ENCODE results near the gene DUOX1.

The DUOX1 gene

GRCh38 chr15:45168286-45168685, 38.5 kb downstream of the DUOX1 start:
- H3K9me3 ChIP-seq (ENCODE audit: control insufficient read depth, low read length): no peaks in the 10 kb centered on the region
- peak overlapping the region in 1 of 2 experiments; percentile 11 for H2BK12ac ChIP-seq (ENCODE audit: low read length in 2 of 2)
- H3K4me1 ChIP-seq (ENCODE audit: control insufficient read depth, insufficient read depth, low read depth, low read length): peaks cover 25% of the 10 kb centered on the region
- H3K14ac ChIP-seq (ENCODE audit: low read length in 2 of 2): no peak overlapping the region
- H3K36me3 ChIP-seq (ENCODE audit: control insufficient read depth in 1 of 2, insufficient read depth in 2 of 2, low read depth in 1 of 2, low read length in 2 of 2): peaks cover 0 to 8% of the 10 kb centered on the region in 2 experiments
- H2BK5ac ChIP-seq (ENCODE audit: low read depth, low read length, poor library complexity, severe bottlenecking): no peak overlapping the region
- H2AK5ac ChIP-seq (ENCODE audit: low read length, severe bottlenecking): no peak overlapping the region
- WGBS: 94% methylated on average over 4 of the region's 4 CpGs
- H4K8ac ChIP-seq (ENCODE audit: low read length): no peak overlapping the region
- H3K18ac ChIP-seq (ENCODE audit: low read depth in 1 of 2, low read length in 2 of 2): no peak overlapping the region
- no peak overlapping the region for H3K4ac ChIP-seq (ENCODE audit: low read depth in 1 of 2, low read length in 2 of 2)
- no peak overlapping the region for H2AFZ ChIP-seq (ENCODE audit: low read depth, low read length)
- no peak for DNase-seq
- no peaks in the 10 kb centered on the region for H3K27me3 ChIP-seq (ENCODE audit: control insufficient read depth in 1 of 2, insufficient read depth in 1 of 2, low read length in 2 of 2)
- H3K79me1 ChIP-seq (replicated peaks; ENCODE audit: low read length, poor library complexity, severe bottlenecking): peaks cover 15% of the 10 kb centered on the region
- no peak overlapping the region for H3K27ac ChIP-seq (ENCODE audit: low read length, poor library complexity, severe bottlenecking)
- H3K4me2 ChIP-seq (ENCODE audit: low read length, poor library complexity, severe bottlenecking): no peak overlapping the region
- H4K91ac ChIP-seq (ENCODE audit: low read length): peak overlapping the region; percentile 31
- H3K4me3 ChIP-seq (ENCODE audit: insufficient read depth in 1 of 2, low read depth in 1 of 2, low read length in 2 of 2): no peak overlapping the region
- H2BK120ac ChIP-seq (ENCODE audit: low read depth, low read length): no peak overlapping the region
- H3K9ac ChIP-seq (ENCODE audit: low read length): no peak overlapping the region
- no peak overlapping the region for H2BK15ac ChIP-seq (ENCODE audit: low read depth, poor library complexity, severe bottlenecking)
- H3K23ac ChIP-seq (ENCODE audit: low read length in 2 of 2): no peak overlapping the region

- no peaks in the 10 kb centered on the region for H3K27me3 ChIP-seq (ENCODE audit: control insufficient read depth in 1 of 2, insufficient read depth in 1 of 2, low read length in 2 of 2)
Observed at GRCh38 chr15:45168751-45169551, 39.2 kb downstream of the DUOX1 start.

DNA sequence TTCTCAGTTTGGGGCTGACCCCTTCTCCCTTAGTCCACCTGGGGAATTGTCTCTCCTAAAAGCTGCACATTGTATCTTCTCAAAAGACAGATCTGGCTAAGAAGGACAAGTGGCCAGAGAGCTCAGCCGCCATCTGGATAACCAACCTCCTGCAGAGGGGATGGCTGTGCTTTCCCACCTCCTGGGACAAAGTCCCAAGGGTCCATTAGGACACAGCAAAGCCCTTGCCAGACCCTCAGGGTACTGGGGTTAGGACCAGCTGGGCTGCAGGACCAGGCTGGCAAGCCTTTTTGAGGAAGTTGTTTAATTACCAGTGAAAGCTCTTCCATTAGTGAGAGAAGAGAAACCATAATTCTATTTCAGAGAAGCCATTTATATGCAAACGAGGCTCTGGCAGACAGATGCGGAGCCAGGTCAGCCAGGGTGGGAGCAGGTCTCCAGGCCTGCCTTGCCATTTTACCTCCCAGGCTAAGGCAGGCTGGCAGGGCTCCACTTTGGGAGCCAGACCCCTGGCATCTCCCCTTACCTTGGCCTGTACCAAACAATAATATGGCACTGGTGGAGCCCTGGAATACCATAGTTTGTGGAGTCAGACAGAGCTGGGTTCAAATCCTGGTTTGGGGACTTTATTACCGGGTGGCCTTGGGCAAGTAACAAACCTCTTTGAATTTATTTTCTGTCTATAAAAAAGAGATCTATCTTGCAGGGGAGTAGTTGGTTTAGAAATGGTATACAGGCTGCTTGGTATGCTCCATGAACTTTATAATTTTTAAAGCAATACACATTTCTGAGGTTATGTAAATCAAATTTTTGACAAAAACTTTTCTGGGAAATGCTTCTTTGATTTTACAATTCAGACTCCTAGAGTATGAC, 40.0 kb downstream of the DUOX1 start:
- Histone ChIP-seq H2AFZ (ENCODE audit: low read depth, low read length) (no peak overlapping the region), H4K91ac (ENCODE audit: low read length) (no peak overlapping the region), H2BK15ac (ENCODE audit: low read depth, poor library complexity, severe bottlenecking) (no peak overlapping the region), H2BK5ac (ENCODE audit: low read depth, low read length, poor library complexity, severe bottlenecking) (no peak overlapping the region), H3K27me3 (ENCODE audit: control insufficient read depth in 1 of 2, insufficient read depth in 1 of 2, low read length in 2 of 2) (no peaks in the 10 kb centered on the region), H3K4me2 (ENCODE audit: low read length, poor library complexity, severe bottlenecking) (no peak overlapping the region), H2BK12ac (ENCODE audit: low read length in 2 of 2) (no peak overlapping the region), H3K79me1 (replicated peaks; ENCODE audit: low read length, poor library complexity, severe bottlenecking) (peaks cover 8% of the 10 kb centered on the region), H3K4ac (ENCODE audit: low read depth in 1 of 2, low read length in 2 of 2) (no peak overlapping the region), H3K27ac (ENCODE audit: low read length, poor library complexity, severe bottlenecking) (no peak overlapping the region), H3K36me3 (ENCODE audit: control insufficient read depth in 1 of 2, insufficient read depth in 2 of 2, low read depth in 1 of 2, low read length in 2 of 2) (peaks cover 0 to 22% of the 10 kb centered on the region in 2 experiments), H3K4me1 (ENCODE audit: control insufficient read depth, insufficient read depth, low read depth, low read length) (peaks cover 13% of the 10 kb centered on the region), H3K9me3 (ENCODE audit: control insufficient read depth, low read length) (no peaks in the 10 kb centered on the region), H2AK5ac (ENCODE audit: low read length, severe bottlenecking) (no peak overlapping the region), H3K4me3 (ENCODE audit: insufficient read depth in 1 of 2, low read depth in 1 of 2, low read length in 2 of 2) (no peak overlapping the region), H4K8ac (ENCODE audit: low read length) (peak overlapping the region; percentile 31), H3K14ac (ENCODE audit: low read length in 2 of 2) (no peak overlapping the region), H3K23ac (ENCODE audit: low read length in 2 of 2) (peak overlapping the region in 1 of 2 experiments; percentile 46), H3K18ac (ENCODE audit: low read depth in 1 of 2, low read length in 2 of 2) (no peak overlapping the region), H2BK120ac (ENCODE audit: low read depth, low read length) (no peak overlapping the region), H3K9ac (ENCODE audit: low read length) (no peak overlapping the region)
- no peak for DNase-seq
- 80% methylated on average over 4 of the region's 4 CpGs for WGBS

More at GRCh38 chr15:45168751-45169551, 39.2 kb downstream of the DUOX1 start:
- Histone ChIP-seq H3K4me3 (ENCODE audit: insufficient read depth in 1 of 2, low read depth in 1 of 2, low read length in 2 of 2) (no peak overlapping the region), H3K4me1 (ENCODE audit: control insufficient read depth, insufficient read depth, low read depth, low read length) (peaks cover 19% of the 10 kb centered on the region), H2BK12ac (ENCODE audit: low read length in 2 of 2) (no peak overlapping the region), H3K23ac (ENCODE audit: low read length in 2 of 2) (no peak overlapping the region), H2AFZ (ENCODE audit: low read depth, low read length) (no peak overlapping the region), H3K79me1 (replicated peaks; ENCODE audit: low read length, poor library complexity, severe bottlenecking) (peaks cover 13% of the 10 kb centered on the region), H3K4ac (ENCODE audit: low read depth in 1 of 2, low read length in 2 of 2) (no peak overlapping the region), H3K18ac (ENCODE audit: low read depth in 1 of 2, low read length in 2 of 2) (no peak overlapping the region), H4K8ac (ENCODE audit: low read length) (no peak overlapping the region), H3K4me2 (ENCODE audit: low read length, poor library complexity, severe bottlenecking) (no peak overlapping the region), H3K27ac (ENCODE audit: low read length, poor library complexity, severe bottlenecking) (no peak overlapping the region), H2AK5ac (ENCODE audit: low read length, severe bottlenecking) (no peak overlapping the region), H3K14ac (ENCODE audit: low read length in 2 of 2) (no peak overlapping the region), H3K36me3 (ENCODE audit: control insufficient read depth in 1 of 2, insufficient read depth in 2 of 2, low read depth in 1 of 2, low read length in 2 of 2) (peaks cover 0 to 15% of the 10 kb centered on the region in 2 experiments), H2BK120ac (ENCODE audit: low read depth, low read length) (no peak overlapping the region), H3K9me3 (ENCODE audit: control insufficient read depth, low read length) (no peaks in the 10 kb centered on the region), H3K9ac (ENCODE audit: low read length) (no peak overlapping the region), H4K91ac (ENCODE audit: low read length) (no peak overlapping the region), H2BK5ac (ENCODE audit: low read depth, low read length, poor library complexity, severe bottlenecking) (no peak overlapping the region), H2BK15ac (ENCODE audit: low read depth, poor library complexity, severe bottlenecking) (no peak overlapping the region)
- 87% methylated on average over 6 of the region's 9 CpGs for WGBS
- no peak for DNase-seq

DNA sequence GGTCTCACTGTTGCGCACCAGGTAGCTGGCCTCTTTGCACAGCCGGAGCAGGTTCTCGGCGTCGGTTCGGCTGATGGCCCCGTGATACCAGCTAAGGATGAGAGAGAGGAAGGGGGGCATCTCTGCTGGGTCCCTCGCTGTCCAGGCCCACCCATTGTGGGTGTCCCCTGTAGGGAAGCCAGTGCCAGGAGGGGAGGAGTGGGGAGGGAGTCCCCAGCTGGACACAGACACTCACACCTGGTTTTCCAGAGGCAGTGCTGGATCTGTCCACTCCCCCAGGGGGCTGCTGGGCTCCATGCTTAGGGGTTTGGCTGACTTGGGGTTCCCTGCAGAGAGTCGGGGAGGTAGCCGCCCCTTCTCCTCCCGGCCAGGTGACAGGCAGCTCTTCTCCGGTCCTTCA, 42.1 kb downstream of the DUOX1 start:
- Histone ChIP-seq H2BK15ac (ENCODE audit: low read depth, poor library complexity, severe bottlenecking) (no peak overlapping the region), H3K36me3 (ENCODE audit: control insufficient read depth in 1 of 2, insufficient read depth in 2 of 2, low read depth in 1 of 2, low read length in 2 of 2) (peaks cover 0 to 28% of the 10 kb centered on the region in 2 experiments), H3K23ac (ENCODE audit: low read length in 2 of 2) (no peak overlapping the region), H2BK5ac (ENCODE audit: low read depth, low read length, poor library complexity, severe bottlenecking) (no peak overlapping the region), H3K9ac (ENCODE audit: low read length) (no peak overlapping the region), H3K27me3 (ENCODE audit: control insufficient read depth in 1 of 2, insufficient read depth in 1 of 2, low read length in 2 of 2) (no peaks in the 10 kb centered on the region), H2AK5ac (ENCODE audit: low read length, severe bottlenecking) (no peak overlapping the region), H2BK120ac (ENCODE audit: low read depth, low read length) (no peak overlapping the region), H3K9me3 (ENCODE audit: control insufficient read depth, low read length) (no peaks in the 10 kb centered on the region), H3K14ac (ENCODE audit: low read length in 2 of 2) (no peak overlapping the region), H3K18ac (ENCODE audit: low read depth in 1 of 2, low read length in 2 of 2) (no peak overlapping the region), H3K4ac (ENCODE audit: low read depth in 1 of 2, low read length in 2 of 2) (no peak overlapping the region), H2AFZ (ENCODE audit: low read depth, low read length) (no peak overlapping the region), H3K27ac (ENCODE audit: low read length, poor library complexity, severe bottlenecking) (no peak overlapping the region), H3K4me2 (ENCODE audit: low read length, poor library complexity, severe bottlenecking) (no peak overlapping the region), H4K91ac (ENCODE audit: low read length) (no peak overlapping the region), H3K4me3 (ENCODE audit: insufficient read depth in 1 of 2, low read depth in 1 of 2, low read length in 2 of 2) (no peak overlapping the region), H3K79me1 (replicated peaks; ENCODE audit: low read length, poor library complexity, severe bottlenecking) (peaks cover 3% of the 10 kb centered on the region), H4K8ac (ENCODE audit: low read length) (no peak overlapping the region), H2BK12ac (ENCODE audit: low read length in 2 of 2) (no peak overlapping the region), H3K4me1 (ENCODE audit: control insufficient read depth, insufficient read depth, low read depth, low read length) (peaks cover 5% of the 10 kb centered on the region)
- 94% methylated on average over 12 of the region's 12 CpGs for WGBS
- DNase-seq: no peak

All from mesenchymal stem cell (in vitro differentiated cells and primary cell).